Breast epithelium (tissue), 3 donors: ENCODE measurements around the gene CPNE4.

ENCODE experiments used
- CTCF ChIP-seq, 3 donors: fragments of 450-650 bp; IDR thresholded peaks; one replicate each; pipeline ENCODE4 v1.5.1; 2016 to 2017; ENCODE audit warnings: antibody characterized with exemption in 3 of 3, mild to moderate bottlenecking in 3 of 3, moderate library complexity in 3 of 3
- POLR2AphosphoS5 ChIP-seq, 3 donors: sonication (generic); formaldehyde crosslinking; IDR thresholded peaks; one replicate each; pipeline ENCODE4 v1.6.1; 2017; ENCODE audit warnings: antibody characterized with exemption in 3 of 3

GRCh38 chr3:131989318-131989717 is 45.5 kb downstream of the CPNE4 start:
- TF ChIP-seq CTCF (IDR thresholded peaks at IDR 0.05) (no peak), POLR2AphosphoS5 (IDR thresholded peaks at IDR 0.05) (no peak)
